ENCODE results near the gene DNAH9.

DNA sequence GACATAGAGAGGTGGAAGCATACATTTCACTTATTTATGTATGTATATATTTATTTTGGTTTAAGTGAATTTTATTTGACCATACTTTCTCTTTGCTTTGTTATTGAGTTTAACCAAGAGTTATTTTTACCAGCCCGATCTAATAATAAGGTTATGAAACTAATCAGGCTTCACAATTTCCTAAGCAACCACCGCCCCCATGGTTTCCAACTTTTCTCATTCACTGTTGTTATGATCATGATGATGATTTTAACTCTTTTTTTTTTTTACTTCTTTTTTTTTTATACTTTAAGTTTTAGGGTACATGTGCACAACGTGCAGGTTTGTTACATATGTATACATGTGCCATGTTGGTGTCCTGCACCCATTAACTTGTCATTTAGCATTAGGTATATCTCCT lies 30.6 kb downstream of the DNAH9 start:
- TF ChIP-seq, protein P1, sequence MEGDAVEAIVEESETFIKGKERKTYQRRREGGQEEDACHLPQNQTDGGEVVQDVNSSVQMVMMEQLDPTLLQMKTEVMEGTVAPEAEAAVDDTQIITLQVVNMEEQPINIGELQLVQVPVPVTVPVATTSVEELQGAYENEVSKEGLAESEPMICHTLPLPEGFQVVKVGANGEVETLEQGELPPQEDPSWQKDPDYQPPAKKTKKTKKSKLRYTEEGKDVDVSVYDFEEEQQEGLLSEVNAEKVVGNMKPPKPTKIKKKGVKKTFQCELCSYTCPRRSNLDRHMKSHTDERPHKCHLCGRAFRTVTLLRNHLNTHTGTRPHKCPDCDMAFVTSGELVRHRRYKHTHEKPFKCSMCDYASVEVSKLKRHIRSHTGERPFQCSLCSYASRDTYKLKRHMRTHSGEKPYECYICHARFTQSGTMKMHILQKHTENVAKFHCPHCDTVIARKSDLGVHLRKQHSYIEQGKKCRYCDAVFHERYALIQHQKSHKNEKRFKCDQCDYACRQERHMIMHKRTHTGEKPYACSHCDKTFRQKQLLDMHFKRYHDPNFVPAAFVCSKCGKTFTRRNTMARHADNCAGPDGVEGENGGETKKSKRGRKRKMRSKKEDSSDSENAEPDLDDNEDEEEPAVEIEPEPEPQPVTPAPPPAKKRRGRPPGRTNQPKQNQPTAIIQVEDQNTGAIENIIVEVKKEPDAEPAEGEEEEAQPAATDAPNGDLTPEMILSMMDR (IDR thresholded peaks at IDR 0.05), result no peak
- TF ChIP-seq POLR2A (IDR thresholded peaks at IDR 0.05), result no peak

Data from Peyer's patch (tissue), 4 donors.